GM18868 (cell line): ENCODE measurements around the gene U2SURP.
"Not testable (repeated sequence)": the region's sequence is repeated elsewhere in the genome, so short reads cannot be mapped to it uniquely, and the experiment has no call there.

Source experiments
- ATAC-seq: cut with Tn5 transposase; IDR thresholded peaks from one replicate; pipeline ENCODE4 v1.9.1; 2021; ENCODE audit warnings: mild to moderate bottlenecking, moderate library complexity; ENCODE audit not compliant: unreplicated experiment

Gene U2SURP

DNA sequence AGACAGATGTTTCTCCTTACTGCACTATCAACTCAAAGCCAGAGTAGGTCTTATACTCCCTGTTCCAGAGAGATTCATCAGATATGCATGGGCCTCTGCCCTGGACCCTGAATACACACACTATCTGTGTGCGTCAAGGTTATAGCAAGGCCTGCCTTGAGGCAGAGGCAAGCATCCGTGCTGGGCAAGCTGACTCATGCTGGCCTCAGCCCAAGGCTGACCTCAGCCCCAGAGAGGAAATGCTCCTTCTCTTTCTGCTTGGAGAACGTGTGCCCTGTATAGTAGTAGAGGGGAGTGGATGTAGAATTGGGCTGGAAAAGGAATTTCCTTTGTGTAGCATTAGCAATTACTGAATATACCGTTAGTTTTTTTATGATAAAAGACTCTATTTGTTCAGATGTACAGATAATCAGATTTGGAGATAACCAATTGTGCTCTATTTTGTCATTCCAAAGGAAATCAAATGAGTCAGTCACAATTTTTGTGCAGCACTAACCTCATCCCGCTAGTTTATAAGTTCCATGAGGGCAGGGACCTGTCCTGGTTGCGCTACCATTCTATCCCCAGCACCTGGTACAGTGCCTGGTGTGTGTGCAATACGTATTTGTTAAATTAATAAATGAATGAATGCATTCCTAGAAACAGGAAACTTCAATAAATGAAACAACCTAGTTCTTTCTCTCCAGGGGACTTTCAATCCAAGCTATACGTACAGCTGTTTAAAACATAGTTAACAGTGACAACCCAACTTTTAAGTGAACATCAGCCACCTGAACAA lies 24.6 kb upstream of the U2SURP start:
- no peak for ATAC-seq

DNA sequence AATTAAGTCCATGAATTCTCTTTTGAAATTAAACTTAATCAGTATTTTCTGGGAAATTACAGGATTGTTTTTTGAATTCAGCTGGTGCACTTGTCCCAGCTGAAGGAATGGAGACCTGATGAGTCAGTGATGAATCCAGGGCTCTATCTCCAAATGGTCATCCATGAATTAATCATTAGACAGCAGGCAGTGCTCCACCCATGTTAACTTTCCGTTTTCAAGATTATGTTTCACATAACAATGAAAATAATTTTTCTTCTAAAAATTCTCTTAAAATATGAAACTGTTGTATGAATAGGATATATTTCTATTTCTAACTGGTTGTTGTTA lies 24.0 kb upstream of the U2SURP start:
- no peak for ATAC-seq

DNA sequence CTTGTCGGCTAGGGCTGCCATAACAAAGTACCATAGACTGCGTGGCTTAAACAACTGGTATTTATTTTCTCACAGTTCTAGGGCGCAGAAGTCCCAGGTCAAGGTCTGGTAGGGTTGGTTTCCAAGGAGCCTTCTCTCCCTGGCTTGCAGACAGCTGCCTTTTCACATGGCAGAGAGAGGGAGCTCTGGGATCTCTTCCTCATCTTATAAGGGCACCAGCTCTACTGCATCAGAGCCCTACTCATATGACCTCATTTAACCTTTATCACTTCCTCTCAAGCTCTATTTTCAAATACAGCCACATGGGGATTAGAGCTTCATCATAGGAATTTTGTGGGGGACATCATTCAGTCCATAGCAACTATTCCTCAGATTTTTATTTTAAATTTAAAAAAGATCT lies 20.3 kb upstream of the U2SURP start:
- ATAC-seq: no peak

DNA sequence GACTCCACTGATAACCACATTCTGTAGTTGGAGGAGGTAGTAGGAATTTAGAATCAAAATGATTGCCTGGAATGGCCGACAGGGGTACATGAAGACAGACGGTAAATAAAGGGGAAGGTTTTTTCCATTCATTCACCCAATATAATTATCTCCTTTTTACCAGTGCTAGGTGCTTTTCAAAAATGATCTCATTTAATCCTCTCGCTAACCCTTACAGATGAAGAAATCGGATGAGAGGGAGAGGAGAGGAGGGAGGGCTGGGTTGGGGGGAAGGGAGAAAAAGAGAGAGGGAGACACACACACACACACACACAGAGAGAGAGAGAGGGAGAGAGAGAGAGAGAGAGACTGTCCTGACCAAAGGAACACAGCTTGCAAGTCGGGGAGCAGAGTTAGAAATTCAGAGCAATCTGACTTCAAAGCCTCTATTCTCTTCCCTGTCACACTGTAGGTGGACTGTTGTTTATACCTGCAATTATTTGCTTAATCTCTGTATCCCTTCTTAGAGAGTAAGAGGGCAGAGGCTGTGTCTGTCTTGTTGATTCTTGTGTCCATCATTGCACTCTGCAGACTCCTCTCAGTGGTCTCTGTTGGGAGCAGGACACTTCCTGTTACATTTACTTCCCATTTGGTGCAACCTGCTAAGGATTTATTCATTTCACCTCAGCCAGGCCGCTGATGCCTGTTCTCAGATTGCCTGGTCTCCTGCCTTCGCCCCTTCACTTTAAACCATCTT lies 19.2 kb upstream of the U2SURP start:
- ATAC-seq: no peak

DNA sequence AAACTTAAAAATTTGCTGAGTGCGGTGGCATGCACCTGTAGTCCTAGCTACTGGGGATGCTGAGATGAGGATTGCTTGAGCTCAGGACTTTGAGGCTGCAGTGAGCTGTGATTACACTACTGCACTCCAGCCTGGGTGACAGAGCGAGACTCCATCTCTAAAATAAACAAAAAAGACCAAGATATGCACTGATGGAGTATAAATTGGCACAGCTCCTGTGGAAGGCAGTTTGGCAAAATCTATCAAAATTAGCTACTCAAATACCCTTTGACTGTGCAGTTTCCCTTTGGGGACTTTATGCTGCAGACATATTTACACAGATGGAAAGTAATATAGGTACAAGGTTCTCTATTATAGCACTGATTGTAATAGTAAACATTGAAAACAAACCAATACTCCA lies 18.1 kb upstream of the U2SURP start:
- no peak for ATAC-seq

DNA sequence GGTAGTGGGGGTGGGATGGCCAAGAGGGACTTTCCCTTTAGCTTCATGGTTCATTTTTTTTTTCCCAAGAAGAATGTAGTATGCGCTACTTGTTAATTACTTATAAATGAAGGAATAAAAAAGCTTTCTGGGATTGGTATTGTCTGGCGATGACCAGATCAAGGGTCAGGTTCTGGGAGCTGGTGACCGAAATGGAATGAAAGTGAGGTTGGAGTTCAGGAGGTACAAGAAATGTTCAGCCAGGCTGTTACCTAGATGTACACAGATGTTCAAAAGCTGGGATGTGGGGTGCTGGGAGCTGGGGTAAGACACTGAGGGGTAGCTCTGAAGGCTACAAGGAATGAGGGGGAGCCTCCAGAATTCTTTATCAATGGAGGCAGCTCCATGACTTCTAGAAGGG lies 17.1 kb upstream of the U2SURP start:
- no peak for ATAC-seq

DNA sequence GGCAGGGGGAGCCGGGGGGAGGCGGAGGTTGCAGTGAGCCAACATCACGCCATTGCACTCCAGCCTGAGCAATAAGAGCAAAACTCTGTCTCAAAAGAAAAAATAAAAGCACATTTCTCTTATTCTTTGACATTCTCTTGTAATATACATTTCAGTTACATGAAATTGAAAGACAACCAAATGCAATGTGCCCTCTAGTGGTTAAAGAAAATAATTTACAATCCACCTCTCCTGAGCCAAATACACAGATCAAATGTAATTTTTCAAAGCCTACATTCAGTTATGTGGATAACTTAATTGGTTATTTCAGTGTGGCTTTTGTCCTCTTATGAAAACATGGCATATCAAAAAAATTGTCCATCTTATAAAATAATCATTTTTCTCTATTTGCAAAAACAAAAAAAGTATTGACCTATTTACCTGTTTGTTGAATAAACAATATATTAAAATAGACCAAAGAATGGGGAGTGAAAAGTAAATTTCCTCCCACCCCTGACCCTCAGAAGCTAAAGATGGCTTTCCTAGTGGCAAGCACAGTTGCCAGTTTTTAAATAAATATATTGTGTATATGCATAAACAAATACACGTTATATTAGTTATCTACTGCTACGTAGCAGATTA lies 14.2 kb upstream of the U2SURP start:
- ATAC-seq: no peak

DNA sequence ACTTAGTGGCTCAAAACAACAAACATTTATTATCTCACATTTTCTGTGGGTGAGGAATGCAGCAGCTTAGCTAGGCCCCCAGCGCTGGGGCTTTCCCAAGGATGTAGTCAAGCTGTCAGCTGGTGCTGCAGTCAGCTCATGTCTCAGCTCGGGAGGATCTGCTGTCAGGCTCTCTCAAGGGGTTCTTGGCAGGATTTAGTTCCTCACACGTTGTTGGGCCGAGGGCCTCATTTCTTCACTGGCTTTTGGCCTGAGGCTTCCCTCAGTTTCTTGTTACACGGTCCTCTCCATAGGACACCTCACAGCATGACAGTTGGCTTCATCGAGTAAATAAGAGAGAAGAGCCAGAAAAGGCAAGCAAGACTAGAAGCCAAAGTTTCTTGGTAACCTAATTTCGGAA lies 13.7 kb upstream of the U2SURP start:
- peak; percentile 92 for ATAC-seq

DNA sequence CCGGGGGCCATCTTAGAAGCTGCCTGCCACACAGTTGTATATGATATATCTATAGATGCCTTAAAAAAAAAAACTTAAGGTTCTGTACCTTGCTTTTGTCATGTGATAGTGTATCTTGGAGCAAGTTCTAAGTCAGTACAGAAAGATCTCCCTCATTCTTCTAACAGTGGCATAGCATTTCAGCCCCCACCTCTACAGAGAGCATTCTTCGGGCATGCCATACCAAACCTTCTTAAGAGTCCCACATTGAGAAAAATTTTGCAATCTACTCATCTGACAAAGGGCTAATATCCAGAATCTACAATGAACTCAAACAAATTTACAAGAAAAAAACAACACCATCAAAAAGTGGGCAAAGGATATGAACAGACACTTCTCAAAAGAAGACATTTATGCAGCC lies 13.1 kb upstream of the U2SURP start:
- ATAC-seq: not testable (repeated sequence)

DNA sequence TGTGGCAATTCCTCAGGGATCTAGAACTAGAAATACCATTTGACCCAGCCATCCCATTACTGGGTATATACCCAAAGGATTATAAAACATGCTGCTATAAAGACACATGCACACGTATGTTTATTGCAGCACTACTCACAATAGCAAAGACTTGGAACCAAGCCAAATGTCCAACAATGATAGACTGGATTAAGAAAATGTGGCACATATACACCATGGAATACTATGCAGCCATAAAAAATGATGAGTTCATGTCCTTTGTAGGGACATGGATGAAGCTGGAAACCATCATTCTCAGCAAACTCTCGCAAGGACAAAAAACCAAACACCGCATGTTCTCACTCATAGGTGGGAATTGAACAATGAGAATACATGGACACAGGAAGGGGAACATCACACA lies 12.5 kb upstream of the U2SURP start:
- not testable (repeated sequence) for ATAC-seq

DNA sequence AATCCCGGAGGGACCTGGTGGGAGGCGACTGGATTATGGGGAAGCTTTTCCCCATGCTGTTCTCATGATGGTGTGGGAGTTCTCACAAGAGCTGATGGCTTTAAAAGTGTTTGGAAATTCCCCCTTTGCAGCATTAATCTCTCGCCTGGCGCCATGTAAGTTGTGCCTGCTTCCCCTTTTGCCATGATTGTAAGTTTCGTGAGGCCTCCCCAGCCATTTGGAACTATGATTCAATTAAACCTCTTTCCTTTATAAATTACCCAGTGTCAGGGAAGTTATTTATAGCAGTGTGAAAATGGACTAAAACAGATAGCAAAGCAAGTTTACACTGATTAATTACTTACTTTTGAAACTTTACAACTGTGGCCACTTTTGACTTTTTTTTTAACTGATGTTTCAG lies 10.6 kb upstream of the U2SURP start:
- peak; percentile 36 for ATAC-seq

DNA sequence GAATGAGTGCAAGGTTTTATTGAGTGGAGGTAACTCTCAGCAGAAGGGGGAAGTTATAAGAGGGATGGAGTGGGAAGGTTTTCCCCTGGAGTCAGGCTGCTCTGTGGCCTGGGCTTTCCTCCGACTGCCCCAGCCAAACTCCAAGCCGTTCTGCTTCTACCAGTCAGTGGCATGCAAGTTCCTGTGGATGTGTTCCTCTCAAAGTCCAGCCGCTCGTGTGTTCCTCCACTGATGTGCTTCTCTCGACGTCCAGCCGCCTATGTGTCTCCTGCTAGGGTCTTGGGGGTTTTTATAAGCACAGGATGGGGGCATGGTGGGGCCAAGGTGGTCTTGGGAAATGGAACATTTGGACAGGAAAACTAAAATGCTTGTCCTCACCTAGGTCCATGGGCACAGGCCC lies 9.0 kb upstream of the U2SURP start:
- ATAC-seq: no peak

DNA sequence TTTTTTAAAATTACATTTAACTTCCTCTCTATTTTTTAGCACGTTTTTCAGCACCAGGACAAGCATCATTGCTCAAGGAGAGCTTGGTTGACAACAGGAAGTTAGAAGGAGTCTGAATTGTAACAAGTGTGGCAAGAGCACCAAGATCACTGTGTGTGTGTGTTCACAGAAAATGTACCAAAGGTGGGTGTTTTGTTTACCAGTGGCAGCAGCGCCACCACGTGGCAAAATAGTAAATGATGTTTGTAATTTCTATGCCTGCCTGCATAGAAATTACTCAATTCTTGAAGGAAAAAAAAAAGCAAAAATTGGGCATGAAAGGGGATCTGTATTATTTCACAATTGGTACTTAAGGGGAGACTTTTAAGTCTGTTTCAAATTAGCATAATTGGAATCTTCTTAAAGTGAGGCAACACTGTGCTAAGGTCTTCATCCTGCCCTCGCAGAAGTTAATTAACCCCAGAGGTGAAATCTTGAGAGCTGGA lies 7.4 kb upstream of the U2SURP start:
- ATAC-seq: peak; percentile 73

DNA sequence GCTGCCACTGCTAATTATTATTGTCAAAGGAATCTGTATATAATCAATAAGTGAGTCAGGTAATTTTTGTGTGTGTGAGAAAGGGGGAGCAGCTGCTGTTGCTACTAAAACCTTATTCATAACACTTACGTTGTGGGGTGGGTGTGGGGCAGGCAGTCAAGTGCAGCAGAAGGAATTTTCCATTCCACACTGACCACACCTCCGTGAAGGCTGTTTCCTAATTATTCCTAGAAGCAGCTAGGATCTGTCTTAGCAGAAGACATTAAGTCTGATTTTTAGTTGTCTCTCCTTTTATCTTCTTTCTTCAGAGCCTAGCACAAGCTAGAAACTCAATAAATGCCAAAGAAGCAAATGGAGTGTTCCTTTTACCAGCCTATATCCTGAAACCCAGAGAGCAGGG lies 4.0 kb upstream of the U2SURP start:
- no peak for ATAC-seq

DNA sequence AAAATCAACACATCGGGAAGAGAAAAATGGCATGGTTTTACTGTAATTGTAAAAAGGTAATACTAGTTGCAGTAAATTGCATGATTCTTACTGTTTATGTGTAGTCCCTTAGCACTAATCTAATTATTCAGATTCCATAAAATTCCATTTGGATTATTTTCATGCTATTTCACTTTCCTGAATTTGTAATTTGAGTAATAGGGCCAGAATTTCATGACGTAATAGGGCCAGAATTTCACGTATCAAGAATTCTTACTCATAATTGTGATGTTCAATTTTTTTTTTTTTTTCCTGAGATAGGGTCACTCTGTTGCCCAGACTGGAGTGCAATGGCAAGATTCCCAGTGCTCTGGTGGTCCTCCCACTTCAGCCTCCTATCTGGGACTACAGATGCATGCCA lies 2.9 kb upstream of the U2SURP start:
- no peak for ATAC-seq

DNA sequence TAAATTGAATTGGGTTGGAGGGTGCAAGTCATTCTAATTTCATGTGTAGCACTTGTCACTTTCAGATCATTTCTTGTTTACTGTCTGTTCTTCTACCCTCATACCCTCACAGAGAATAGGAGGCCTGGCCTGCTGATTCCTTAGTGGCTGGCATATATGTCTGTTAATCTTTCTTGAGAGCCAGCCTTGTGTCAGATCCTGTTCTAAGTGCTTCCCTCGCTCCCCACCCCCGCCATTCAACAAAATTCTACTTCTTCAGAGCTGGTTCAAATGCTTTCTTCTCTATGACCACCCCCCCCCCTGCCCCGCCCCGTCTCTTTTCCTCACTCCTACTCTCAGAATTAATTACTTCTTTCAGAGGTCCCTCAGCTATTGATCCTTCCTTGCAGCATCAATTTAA lies 1.5 kb upstream of the U2SURP start:
- no peak for ATAC-seq

DNA sequence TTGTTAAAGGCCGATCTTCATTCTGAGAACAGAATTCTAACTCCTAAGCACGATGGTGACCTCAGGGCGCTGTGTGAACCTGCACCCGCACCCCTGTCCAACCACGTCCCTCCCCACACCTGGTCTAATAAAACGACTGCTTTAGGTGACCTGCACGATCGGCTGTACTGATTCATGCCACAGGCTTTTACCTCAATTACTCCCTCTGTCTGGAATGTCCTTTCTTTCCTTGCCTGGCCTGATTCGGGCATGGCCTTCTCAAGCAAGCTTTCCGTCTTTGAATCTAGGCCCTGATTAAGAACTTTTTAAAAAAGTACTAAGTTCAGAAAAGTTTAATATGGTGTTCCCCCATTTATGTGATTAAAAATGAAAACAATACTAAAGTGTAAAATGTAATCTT lies 842 bp upstream of the U2SURP start:
- no peak for ATAC-seq

DNA sequence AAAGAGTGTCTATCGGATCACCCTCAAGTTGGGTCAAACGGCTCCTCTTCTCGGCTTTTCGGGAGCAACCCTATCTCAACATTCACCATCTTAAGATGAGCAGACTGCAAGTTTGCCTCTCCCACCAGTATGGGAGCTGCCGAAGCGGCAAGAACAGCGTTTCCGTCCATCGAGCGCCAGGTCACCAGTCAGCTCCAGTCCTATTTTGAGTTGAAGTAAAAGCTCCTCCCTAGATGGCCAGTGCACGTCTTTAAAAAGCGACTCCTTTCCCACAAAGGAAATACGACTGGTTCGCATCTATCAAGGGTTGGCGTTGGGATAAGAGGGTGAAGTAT lies 369 bp upstream of the U2SURP start:
- ATAC-seq: peak; percentile 72

DNA sequence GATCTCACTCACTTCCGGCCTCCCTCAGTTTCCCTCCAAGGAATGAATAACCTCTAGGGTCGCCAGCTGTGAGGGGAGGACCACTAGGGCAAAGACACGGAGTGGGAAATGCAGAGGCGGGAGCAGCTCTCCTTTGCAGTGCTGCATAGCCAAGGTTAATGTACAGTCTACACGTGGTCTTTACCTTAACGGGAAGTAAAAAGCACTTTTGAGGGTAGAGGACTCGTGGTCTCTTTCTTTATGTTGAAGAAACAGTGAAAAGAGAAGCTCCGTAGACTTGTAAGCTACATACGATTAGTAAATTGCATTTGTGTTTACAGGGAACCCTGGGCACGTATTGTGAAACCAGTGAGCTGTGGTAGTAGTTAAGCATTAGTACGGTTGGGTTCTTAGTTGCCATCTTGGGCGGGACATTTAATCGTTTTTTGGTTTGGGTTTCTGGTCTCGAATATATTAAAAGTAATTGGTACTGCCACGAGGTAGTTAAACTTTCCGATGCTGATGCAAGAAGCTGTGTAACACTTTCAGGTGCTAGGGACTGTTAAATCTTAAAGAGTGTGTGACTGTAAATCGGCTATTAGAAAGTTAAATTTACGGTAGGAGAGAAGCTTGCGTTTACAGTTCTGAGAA lies 828 bp downstream of the U2SURP start:
- ATAC-seq: peak; percentile 26

DNA sequence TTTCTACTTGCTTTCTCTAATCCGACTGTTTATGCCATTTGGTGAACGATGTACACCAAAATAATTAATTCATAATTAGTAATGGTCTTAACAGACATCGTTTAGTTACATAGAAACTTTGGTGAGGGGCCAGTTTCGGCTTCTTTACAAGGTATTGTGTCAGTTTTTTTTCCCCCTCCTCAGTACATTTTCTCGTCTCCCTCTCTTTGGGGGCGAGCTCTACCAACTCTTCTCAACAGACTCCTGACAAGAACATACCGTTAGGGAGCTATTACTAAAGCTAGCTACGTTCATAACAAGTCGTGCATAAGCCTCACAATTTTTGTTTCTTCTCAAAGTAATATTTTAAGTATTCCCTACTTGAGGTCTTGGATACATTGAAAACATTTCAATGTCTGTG lies 1.4 kb downstream of the U2SURP start:
- no peak for ATAC-seq

DNA sequence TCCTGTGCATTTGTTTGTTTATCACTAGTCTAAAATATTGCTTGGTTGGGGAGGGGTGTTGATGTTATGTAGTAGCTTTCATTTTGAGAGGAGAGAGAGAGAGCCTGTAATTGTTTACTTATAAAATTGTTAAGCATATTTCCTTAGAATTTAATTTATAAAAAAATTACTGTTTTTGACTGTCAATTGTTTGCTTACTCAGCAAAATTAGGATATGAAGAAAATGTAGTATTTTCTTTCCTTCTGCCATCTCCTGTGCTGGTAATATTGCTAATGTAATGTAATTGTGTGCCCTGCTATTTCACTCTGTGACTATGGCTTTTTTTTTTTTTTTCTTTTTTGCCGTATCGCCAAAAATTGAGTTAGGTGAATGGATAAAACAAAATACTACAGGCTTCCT lies 3.5 kb downstream of the U2SURP start:
- ATAC-seq: no peak

DNA sequence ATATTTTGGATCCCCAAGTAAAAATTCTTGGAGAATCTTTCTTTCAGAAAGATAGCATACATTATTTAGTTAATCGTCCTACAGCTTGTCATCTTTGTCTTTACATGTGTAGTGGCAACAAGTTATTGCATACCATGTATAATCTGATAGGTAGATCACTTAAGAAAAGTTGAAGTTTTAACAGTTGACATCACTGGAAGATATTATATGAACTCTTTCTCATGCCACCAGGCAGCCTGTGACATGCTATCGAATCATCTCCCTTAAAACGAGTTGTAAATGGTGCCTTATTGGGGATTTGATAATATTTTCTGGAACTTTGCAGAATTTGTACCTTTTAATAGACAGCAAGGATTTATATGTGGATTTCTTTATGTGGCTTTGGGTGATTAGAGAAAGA lies 8.7 kb downstream of the U2SURP start:
- no peak for ATAC-seq
